ENCODE results near the gene RASSF3. TPM values are rescaled to one million over a fixed set of nuclear protein-coding genes. Genes with fewer than 3 reads are reported as not detected.
"Not testable (repeated sequence)": the region's sequence is repeated elsewhere in the genome, so short reads cannot be mapped to it uniquely, and the experiment has no call there.

Gene RASSF3
- total RNA-seq, 4 donors from 2014 or later, result 35.3 to 68.5 (median 45.9) TPM

GRCh38 chr12:64682572-64683277 is 72.4 kb downstream of the RASSF3 start:
- no peak for DNase-seq (ENCODE audit: low spot score)
- peak; percentile 71 for ATAC-seq (ENCODE audit: low FRiP score)
- TF ChIP-seq CTCF (IDR thresholded peaks at IDR 0.05), result no peak

DNA sequence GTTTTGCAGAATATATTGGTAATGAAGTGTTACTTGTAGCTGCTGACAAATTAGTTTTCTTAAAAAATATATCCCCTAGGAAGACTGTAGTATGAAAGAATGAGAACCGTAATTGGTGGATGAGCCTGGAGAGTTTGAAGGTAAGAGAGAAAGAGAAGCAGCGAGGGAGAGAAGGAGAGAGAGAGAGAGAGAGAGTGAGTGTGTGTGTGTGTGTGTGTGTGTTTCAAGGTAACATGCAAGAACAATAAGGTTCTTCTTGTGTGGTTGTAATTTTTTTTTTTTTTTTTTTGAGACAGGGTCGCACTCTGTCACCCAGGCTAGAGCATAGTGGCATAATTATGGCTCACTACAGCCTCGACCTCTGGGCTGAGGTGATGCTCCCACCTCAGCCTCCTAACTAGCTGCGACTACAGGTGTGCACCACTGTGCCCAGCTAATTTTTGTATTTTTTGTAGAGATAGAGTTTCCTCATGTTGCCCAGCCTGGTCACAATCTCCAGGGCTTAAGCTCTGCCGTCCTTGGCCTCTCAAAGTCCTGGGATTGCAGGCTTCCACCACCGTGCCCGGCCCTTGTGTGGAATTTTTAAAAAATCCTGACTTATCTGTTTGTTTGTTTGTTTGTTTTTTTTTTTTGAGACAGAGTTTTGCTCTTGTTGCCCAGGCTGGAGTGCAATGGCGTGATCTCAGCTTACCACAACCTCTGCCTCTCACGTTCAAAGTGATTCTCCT is 73.7 kb downstream of the RASSF3 start:
- ATAC-seq (ENCODE audit: low FRiP score), result no peak
- TF ChIP-seq CTCF (IDR thresholded peaks at IDR 0.05), result no peak
- DNase-seq (ENCODE audit: low spot score), result no peak

GRCh38 chr12:64685050-64685449 is 74.8 kb downstream of the RASSF3 start:
- no peak for TF ChIP-seq CTCF (IDR thresholded peaks at IDR 0.05)
- DNase-seq (ENCODE audit: low spot score), result no peak
- no peak for ATAC-seq (ENCODE audit: low FRiP score)

- TF ChIP-seq CTCF (IDR thresholded peaks at IDR 0.05), result no peak
- ATAC-seq (ENCODE audit: low FRiP score), result no peak
- DNase-seq (ENCODE audit: low spot score), result no peak
Observed at GRCh38 chr12:64685605-64686004, 75.3 kb downstream of the RASSF3 start.

- TF ChIP-seq CTCF (IDR thresholded peaks at IDR 0.05), result no peak
- no peak for ATAC-seq (ENCODE audit: low FRiP score)
- DNase-seq (ENCODE audit: low spot score), result no peak
Observed at GRCh38 chr12:64687816-64688215, 77.5 kb downstream of the RASSF3 start.

- DNase-seq (ENCODE audit: low spot score) (no peak), ATAC-seq (ENCODE audit: low FRiP score) (no peak)
- no peak for TF ChIP-seq CTCF (IDR thresholded peaks at IDR 0.05)
Observed at GRCh38 chr12:64688219-64688618, 77.9 kb downstream of the RASSF3 start.

GRCh38 chr12:64688715-64689114 is 78.4 kb downstream of the RASSF3 start:
- TF ChIP-seq CTCF (IDR thresholded peaks at IDR 0.05), result no peak
- no peak for ATAC-seq (ENCODE audit: low FRiP score)
- DNase-seq (ENCODE audit: low spot score), result no peak

DNA sequence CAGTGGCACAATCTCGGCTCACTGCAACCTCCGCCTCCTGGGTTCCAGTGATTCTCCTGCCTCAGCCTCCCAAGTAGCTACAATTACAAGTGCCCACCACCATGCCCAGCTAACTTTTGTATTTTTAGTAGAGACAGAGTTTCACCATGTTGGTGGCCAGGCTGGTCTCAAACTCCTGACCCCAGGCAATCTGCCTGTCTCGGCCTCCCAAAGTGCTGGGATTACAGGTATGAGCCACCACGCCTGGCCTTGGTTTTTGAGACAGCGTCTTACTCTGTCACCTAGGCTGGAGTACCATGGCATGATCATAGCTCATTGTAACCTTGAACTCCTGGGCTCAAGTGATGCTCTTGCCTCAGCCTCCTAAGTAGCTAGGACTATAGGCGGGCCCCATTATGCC is 79.9 kb downstream of the RASSF3 start:
- ATAC-seq (ENCODE audit: low FRiP score), result not testable (repeated sequence)

More for the DNA sequence above, 79.9 kb downstream of the RASSF3 start:
- DNase-seq (ENCODE audit: low spot score), result not testable (repeated sequence)
